ENCODE results near the gene C1orf105.
"Not testable (repeated sequence)": the region's sequence is repeated elsewhere in the genome, so short reads cannot be mapped to it uniquely, and the experiment has no call there.

The C1orf105 gene

DNA sequence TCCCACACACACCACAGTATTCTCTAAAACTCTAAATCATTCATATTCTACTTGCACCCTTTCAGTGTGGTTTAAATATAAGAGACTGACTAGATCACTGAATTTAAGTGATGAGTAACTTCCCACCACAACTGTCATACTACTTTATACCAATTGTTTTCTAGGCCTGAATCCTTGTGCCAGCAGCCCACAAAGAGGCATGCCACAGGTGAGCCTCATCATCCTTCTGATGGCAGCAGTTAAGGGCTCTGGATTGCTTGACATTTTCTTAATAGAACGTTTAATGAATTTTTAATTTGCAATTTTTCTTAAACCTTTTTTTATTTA lies 9.6 kb downstream of the C1orf105 start:
- DNase-seq (ENCODE audit: insufficient read length, low spot score) = no peak
- TF ChIP-seq PAX5 (IDR thresholded peaks at IDR 0.05; ENCODE audit: insufficient read depth, low read length, severe bottlenecking) (no peak), SPI1 (IDR thresholded peaks at IDR 0.05; ENCODE audit: low read depth, low read length) (no peak), POU2F2 (IDR thresholded peaks at IDR 0.05; ENCODE audit: low read depth, low read length) (no peak), POLR2AphosphoS5 (IDR thresholded peaks at IDR 0.05; ENCODE audit: low read depth, low read length) (no peak), TAF1 (IDR thresholded peaks at IDR 0.05; ENCODE audit: low read depth, low read length) (no peak), POLR2A (IDR thresholded peaks at IDR 0.05; ENCODE audit: low read depth, low read length) (no peak)
- FAIRE-seq = no peak

DNA sequence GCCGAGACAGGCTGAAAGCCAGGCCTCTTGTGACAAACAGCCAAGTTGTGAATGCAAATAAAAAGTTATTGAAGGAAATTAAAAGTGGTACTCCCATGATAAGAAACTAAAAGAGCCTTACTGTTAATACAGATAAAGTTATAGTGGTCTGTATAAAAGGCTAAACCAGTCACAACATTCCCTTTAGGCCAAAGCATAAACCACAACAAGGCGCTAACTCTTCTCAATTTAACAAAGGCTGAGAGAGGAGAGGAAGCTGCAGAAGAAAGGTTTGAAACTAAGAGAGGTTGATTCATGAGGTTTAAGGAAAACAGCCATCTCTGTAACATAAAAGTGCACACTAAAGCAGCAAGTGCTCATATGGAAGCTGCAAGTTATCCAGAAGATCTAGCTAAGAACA lies 10.7 kb downstream of the C1orf105 start:
- FAIRE-seq (no peak), DNase-seq (ENCODE audit: insufficient read length, low spot score) (no peak)
- TF ChIP-seq POLR2A (IDR thresholded peaks at IDR 0.05; ENCODE audit: low read depth, low read length) (no peak), SPI1 (IDR thresholded peaks at IDR 0.05; ENCODE audit: low read depth, low read length) (no peak), POLR2AphosphoS5 (IDR thresholded peaks at IDR 0.05; ENCODE audit: low read depth, low read length) (no peak), TAF1 (IDR thresholded peaks at IDR 0.05; ENCODE audit: low read depth, low read length) (no peak), PAX5 (IDR thresholded peaks at IDR 0.05; ENCODE audit: insufficient read depth, low read length, severe bottlenecking) (no peak), POU2F2 (IDR thresholded peaks at IDR 0.05; ENCODE audit: low read depth, low read length) (no peak)

DNA sequence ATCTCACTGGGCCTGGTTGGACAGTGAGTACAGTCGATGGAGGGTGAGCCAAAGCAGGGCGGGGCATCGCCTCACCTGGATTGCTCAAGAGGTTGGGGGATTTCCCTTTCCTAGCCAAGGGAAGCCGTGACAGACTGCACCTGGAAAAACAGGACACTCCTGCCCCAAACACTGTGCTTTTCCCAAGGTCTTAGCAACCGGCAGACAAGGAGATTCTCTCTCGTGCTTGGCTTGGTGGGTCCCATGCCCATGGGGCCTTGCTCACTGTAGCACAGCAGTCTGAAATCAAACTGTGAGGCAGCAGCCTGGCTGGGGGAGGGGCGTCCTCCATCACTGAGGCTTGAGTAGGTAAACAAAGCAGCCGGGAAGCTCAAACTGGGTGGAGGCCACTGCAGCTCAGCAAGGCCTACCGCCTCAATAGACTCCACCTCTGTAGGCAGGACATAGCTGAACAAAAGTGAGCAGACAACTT lies 11.3 kb downstream of the C1orf105 start:
- DNase-seq (ENCODE audit: insufficient read length, low spot score) (no peak), FAIRE-seq (no peak)
- TF ChIP-seq SPI1 (IDR thresholded peaks at IDR 0.05; ENCODE audit: low read depth, low read length) (no peak), PAX5 (IDR thresholded peaks at IDR 0.05; ENCODE audit: insufficient read depth, low read length, severe bottlenecking) (no peak), TAF1 (IDR thresholded peaks at IDR 0.05; ENCODE audit: low read depth, low read length) (no peak), POLR2AphosphoS5 (IDR thresholded peaks at IDR 0.05; ENCODE audit: low read depth, low read length) (no peak), POU2F2 (IDR thresholded peaks at IDR 0.05; ENCODE audit: low read depth, low read length) (no peak), POLR2A (IDR thresholded peaks at IDR 0.05; ENCODE audit: low read depth, low read length) (no peak)

- DNase-seq (ENCODE audit: insufficient read length, low spot score); FAIRE-seq: not testable (repeated sequence)
These were observed 16.7 kb downstream of the C1orf105 start for GRCh38 chr1:172437183-172437582.

DNA sequence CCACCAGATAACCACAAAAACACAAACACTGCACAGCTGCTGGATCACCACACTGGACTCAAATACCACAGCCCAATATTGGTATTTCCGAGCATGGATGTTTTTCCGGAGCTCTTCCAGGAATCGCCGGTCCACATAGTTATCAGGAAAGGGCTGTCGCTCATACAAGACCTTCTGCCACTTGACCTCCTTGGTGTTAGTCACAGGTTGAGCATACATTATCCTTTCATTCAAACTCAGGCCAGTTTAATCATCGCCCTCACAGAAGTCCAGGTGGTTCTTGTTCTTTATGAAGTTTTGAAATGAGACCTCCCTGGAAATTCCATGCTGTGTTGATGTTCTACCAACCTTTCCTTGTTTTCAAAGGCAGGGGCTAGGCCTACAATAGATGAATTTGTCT lies 21.9 kb downstream of the C1orf105 start:
- no peak for TF ChIP-seq POLR2A (IDR thresholded peaks at IDR 0.05; ENCODE audit: low read depth, low read length)
- TF ChIP-seq PAX5 (IDR thresholded peaks at IDR 0.05; ENCODE audit: insufficient read depth, low read length, severe bottlenecking) = no peak
- no peak for TF ChIP-seq TAF1 (IDR thresholded peaks at IDR 0.05; ENCODE audit: low read depth, low read length)
- no peak for TF ChIP-seq POLR2AphosphoS5 (IDR thresholded peaks at IDR 0.05; ENCODE audit: low read depth, low read length)
- TF ChIP-seq SPI1 (IDR thresholded peaks at IDR 0.05; ENCODE audit: low read depth, low read length) = no peak
- TF ChIP-seq POU2F2 (IDR thresholded peaks at IDR 0.05; ENCODE audit: low read depth, low read length) = no peak
- FAIRE-seq (no peak), DNase-seq (ENCODE audit: insufficient read length, low spot score) (no peak)

DNA sequence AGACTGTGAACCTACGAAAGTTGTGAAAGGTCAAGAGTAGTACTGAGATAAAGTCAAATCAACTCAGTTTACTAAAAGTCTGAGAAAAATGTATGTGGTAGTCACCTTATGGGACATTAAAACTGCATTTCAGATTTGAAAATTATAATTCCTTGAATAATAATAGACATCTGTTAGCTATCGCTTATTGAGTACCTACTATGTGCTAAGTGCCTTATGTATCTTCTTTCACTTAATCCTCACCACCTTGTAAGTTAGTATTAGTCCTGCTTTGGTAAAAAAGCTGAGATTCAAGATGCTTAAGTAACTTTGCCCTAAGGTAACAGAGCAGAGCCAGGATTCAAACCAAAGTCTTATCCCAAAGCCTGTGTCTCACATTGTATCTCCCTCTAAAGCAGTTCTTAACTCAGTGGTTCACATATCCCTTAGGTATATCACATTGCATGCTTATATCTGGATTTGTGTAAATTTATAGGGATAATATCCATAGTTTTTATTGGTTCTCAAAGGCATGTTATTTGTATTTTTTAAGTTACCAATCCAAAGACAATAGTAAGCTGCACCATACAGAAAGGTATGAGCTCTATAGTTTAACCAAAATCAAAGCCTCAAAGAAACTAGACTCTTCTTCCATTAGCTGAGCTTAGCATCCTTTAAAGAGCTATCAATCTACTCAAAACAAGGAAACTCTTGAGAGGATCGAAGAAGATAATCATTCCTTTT lies 22.5 kb downstream of the C1orf105 start:
- TF ChIP-seq POLR2A (IDR thresholded peaks at IDR 0.05; ENCODE audit: low read depth, low read length) (no peak), TAF1 (IDR thresholded peaks at IDR 0.05; ENCODE audit: low read depth, low read length) (no peak), SPI1 (IDR thresholded peaks at IDR 0.05; ENCODE audit: low read depth, low read length) (no peak), POU2F2 (IDR thresholded peaks at IDR 0.05; ENCODE audit: low read depth, low read length) (no peak), POLR2AphosphoS5 (IDR thresholded peaks at IDR 0.05; ENCODE audit: low read depth, low read length) (no peak), PAX5 (IDR thresholded peaks at IDR 0.05; ENCODE audit: insufficient read depth, low read length, severe bottlenecking) (no peak)
- FAIRE-seq (peak; percentile 23), DNase-seq (ENCODE audit: insufficient read length, low spot score) (no peak)

GRCh38 chr1:172443666-172444453 lies 23.4 kb downstream of the C1orf105 start, which contains the start of gene PIGC:
PIGC (minus strand) TSS chr1:172444069; CDS start chr1:172442622, 1,447 bp downstream.
- DNase-seq (ENCODE audit: insufficient read length, low spot score) (peak; percentile 86), FAIRE-seq (peak; percentile 97)
- TF ChIP-seq TAF1 (IDR thresholded peaks at IDR 0.05; ENCODE audit: low read depth, low read length) = peak; percentile 79
- peak; percentile 59 for TF ChIP-seq POLR2A (IDR thresholded peaks at IDR 0.05; ENCODE audit: low read depth, low read length)
- TF ChIP-seq PAX5 (IDR thresholded peaks at IDR 0.05; ENCODE audit: insufficient read depth, low read length, severe bottlenecking) = no peak
- peak; percentile 33; the same call in 1 of the 2 replicates for TF ChIP-seq SPI1 (IDR thresholded peaks at IDR 0.05; ENCODE audit: low read depth, low read length)
- peak; percentile 55; the same call in 1 of the 2 replicates for TF ChIP-seq POU2F2 (IDR thresholded peaks at IDR 0.05; ENCODE audit: low read depth, low read length)
- TF ChIP-seq POLR2AphosphoS5 (IDR thresholded peaks at IDR 0.05; ENCODE audit: low read depth, low read length) = peak; percentile 69

GRCh38 chr1:172446547-172446946 lies 26.1 kb downstream of the C1orf105 start:
- TF ChIP-seq POU2F2 (IDR thresholded peaks at IDR 0.05; ENCODE audit: low read depth, low read length) (no peak), POLR2A (IDR thresholded peaks at IDR 0.05; ENCODE audit: low read depth, low read length) (no peak), PAX5 (IDR thresholded peaks at IDR 0.05; ENCODE audit: insufficient read depth, low read length, severe bottlenecking) (no peak), SPI1 (IDR thresholded peaks at IDR 0.05; ENCODE audit: low read depth, low read length) (no peak), TAF1 (IDR thresholded peaks at IDR 0.05; ENCODE audit: low read depth, low read length) (no peak), POLR2AphosphoS5 (IDR thresholded peaks at IDR 0.05; ENCODE audit: low read depth, low read length) (no peak)
- no peak for DNase-seq (ENCODE audit: insufficient read length, low spot score)
- FAIRE-seq = no peak

- DNase-seq (ENCODE audit: insufficient read length, low spot score) (no peak), FAIRE-seq (no peak)
- TF ChIP-seq SPI1 (IDR thresholded peaks at IDR 0.05; ENCODE audit: low read depth, low read length) (no peak), POLR2AphosphoS5 (IDR thresholded peaks at IDR 0.05; ENCODE audit: low read depth, low read length) (no peak), POU2F2 (IDR thresholded peaks at IDR 0.05; ENCODE audit: low read depth, low read length) (no peak), PAX5 (IDR thresholded peaks at IDR 0.05; ENCODE audit: insufficient read depth, low read length, severe bottlenecking) (no peak), TAF1 (IDR thresholded peaks at IDR 0.05; ENCODE audit: low read depth, low read length) (no peak), POLR2A (IDR thresholded peaks at IDR 0.05; ENCODE audit: low read depth, low read length) (no peak)
These were observed 27.2 kb downstream of the C1orf105 start for GRCh38 chr1:172447641-172448040.

All from GM12891 (cell line).